Activated CD4-positive, alpha-beta memory T cell treated with anti-CD3 and anti-CD28 coated beads, Interleukin-2, amount 10 ng/mL, durations not matched to agents 7 days and 5 days (primary cell): ENCODE data around the gene PLEKHG2. TPM values are rescaled to one million over a fixed set of nuclear protein-coding genes. Genes with fewer than 3 reads are reported as not detected.
A peak's percentile ranks its signal among the peaks of the same experiment; 100 is the strongest.
"Not testable (repeated sequence)": the region's sequence is repeated elsewhere in the genome, so short reads cannot be mapped to it uniquely, and the experiment has no call there.

ENCODE experiments used
- CTCF ChIA-PET: fragments of 350-600 bp; sonication (Branson Sonifier 250); formaldehyde crosslinking; loops from one replicate; lab custom pipeline; 2021; ENCODE audit warnings: antibody characterized with exemption, inconsistent platforms; lab: Charles Lee
- POLR2A ChIA-PET: fragments of 350-600 bp; sonication (Branson Sonifier 250); formaldehyde crosslinking; loops from one replicate; lab custom pipeline; 2021; ENCODE audit warnings: antibody characterized with exemption; lab: Charles Lee
- DNase-seq: peaks from one replicate; pipeline ENCODE4 v3.0.0-alpha.2; 2020
- H3K27ac Mint-ChIP-seq: one replicate; pipeline ENCODE4 v1.8.0; 2021; ENCODE audit warnings: mild to moderate bottlenecking, mixed read lengths
- H3K27me3 Mint-ChIP-seq: one replicate; pipeline ENCODE4 v1.8.0; 2021; ENCODE audit warnings: mixed read lengths
- H3K36me3 Mint-ChIP-seq: one replicate; pipeline ENCODE4 v1.8.0; 2021; ENCODE audit warnings: low read depth, mixed read lengths
- H3K4me1 Mint-ChIP-seq: one replicate; pipeline ENCODE4 v1.8.0; 2021; ENCODE audit warnings: mixed read lengths
- H3K4me3 Mint-ChIP-seq: one replicate; pipeline ENCODE4 v1.8.0; 2021; ENCODE audit warnings: mild to moderate bottlenecking, mixed read lengths
- H3K9me3 Mint-ChIP-seq: one replicate; pipeline ENCODE4 v1.8.0; 2021; ENCODE audit warnings: mixed read lengths
- total RNA-seq, 2 experiments: library from RNA; stranded (reverse); gene quantifications; one replicate each; pipeline ENCODE4 v1.2.3, GENCODE V29; 2021

Gene PLEKHG2
- 10 to 100 TPM; 82.4 to 93.0 TPM for total RNA-seq

GRCh38 chr19:39412100-39412866, at the start of gene PLEKHG2:
Gene PLEKHG2, plus strand, starts transcription at chr19:39412669. Its CDS starts 1,418 bp downstream, at chr19:39414087.
- H3K27ac Mint-ChIP-seq: peak within 1 kb of the TSS; percentile 96
- POLR2A ChIA-PET: interaction anchor here (1.0 to 2.4 kb wide), 12 partner anchors 8 to 290 kb away, joined by 3 to 175 read pairs (median 10); partner anchors contain the start of genes GMFG, MED29, PAF1 and RPS16
- H3K4me3 Mint-ChIP-seq: peak within 1 kb of the TSS; percentile 89
- H3K36me3 Mint-ChIP-seq: peaks cover 55% of the 10 kb centered on the region
- CTCF ChIA-PET: interaction anchor here (0.6 to 2.3 kb wide), 13 partner anchors 11 to 200 kb away, joined by 3 to 113 read pairs (median 9); partner anchors contain the start of genes GMFG, MED29, PAF1 and RPS16
- DNase-seq: peak; percentile 98
- peaks cover 39% of the 10 kb centered on the region for H3K4me1 Mint-ChIP-seq
- H3K27me3 Mint-ChIP-seq: peaks cover 2% of the 10 kb centered on the region
- H3K9me3 Mint-ChIP-seq: no peaks in the 10 kb centered on the region

- CTCF ChIA-PET: no interaction called here
- no peak for DNase-seq
- H3K4me3 Mint-ChIP-seq: no peak overlapping the region
- H3K36me3 Mint-ChIP-seq: peaks cover 39% of the 10 kb centered on the region
- H3K27ac Mint-ChIP-seq: no peak overlapping the region
- POLR2A ChIA-PET: interaction anchor here (0.8 to 1.4 kb wide), 3 partner anchors 27 to 29 kb away, joined by 3 to 4 read pairs (median 3); partner anchors contain the start of genes GMFG, MED29 and PAF1
- H3K4me1 Mint-ChIP-seq: no peaks in the 10 kb centered on the region
- H3K9me3 Mint-ChIP-seq: no peaks in the 10 kb centered on the region
- no peaks in the 10 kb centered on the region for H3K27me3 Mint-ChIP-seq
Observed at GRCh38 chr19:39362682-39363657, 49.5 kb upstream of the PLEKHG2 start.

GRCh38 chr19:39363901-39364457, 48.5 kb upstream of the PLEKHG2 start:
- no peaks in the 10 kb centered on the region for H3K27me3 Mint-ChIP-seq
- no peak overlapping the region for H3K27ac Mint-ChIP-seq
- no peak for DNase-seq
- POLR2A ChIA-PET: no interaction called here
- H3K4me1 Mint-ChIP-seq: no peaks in the 10 kb centered on the region
- no peaks in the 10 kb centered on the region for H3K9me3 Mint-ChIP-seq
- peaks cover 37% of the 10 kb centered on the region for H3K36me3 Mint-ChIP-seq
- CTCF ChIA-PET: no interaction called here
- no peak overlapping the region for H3K4me3 Mint-ChIP-seq

GRCh38 chr19:39365531-39365930, 46.9 kb upstream of the PLEKHG2 start:
- Mint-ChIP-seq H3K4me1 (no peaks in the 10 kb centered on the region), H3K27ac (no peak overlapping the region), H3K4me3 (no peak overlapping the region), H3K36me3 (peaks cover 33% of the 10 kb centered on the region), H3K9me3 (no peaks in the 10 kb centered on the region), H3K27me3 (no peaks in the 10 kb centered on the region)
- CTCF ChIA-PET: interaction anchor here (1.0 kb wide), 1 partner anchor 9 kb away, joined by 3 read pairs; no protein-coding TSS in a partner anchor
- no peak for DNase-seq
- POLR2A ChIA-PET: no interaction called here

GRCh38 chr19:39369200-39369599, 43.3 kb upstream of the PLEKHG2 start:
- CTCF ChIA-PET: interaction anchor here (0.5 kb wide), 1 partner anchor 1016 kb away, joined by 4 read pairs; no protein-coding TSS in a partner anchor
- H3K27me3 Mint-ChIP-seq: no peaks in the 10 kb centered on the region
- no peak overlapping the region for H3K27ac Mint-ChIP-seq

GRCh38 chr19:39370735-39371134, 41.7 kb upstream of the PLEKHG2 start:
- CTCF ChIA-PET: interaction anchor here (1.3 kb wide), 1 partner anchor 43 kb away, joined by 5 read pairs; no protein-coding TSS in a partner anchor
- POLR2A ChIA-PET: interaction anchor here (1.5 kb wide), 1 partner anchor 28 kb away, joined by 3 read pairs; no protein-coding TSS in a partner anchor
- H3K9me3 Mint-ChIP-seq: no peaks in the 10 kb centered on the region
- no peaks in the 10 kb centered on the region for H3K27me3 Mint-ChIP-seq
- no peak for DNase-seq
- H3K4me3 Mint-ChIP-seq: no peak overlapping the region
- H3K27ac Mint-ChIP-seq: no peak overlapping the region
- H3K4me1 Mint-ChIP-seq: no peaks in the 10 kb centered on the region
- H3K36me3 Mint-ChIP-seq: peaks cover 32% of the 10 kb centered on the region

More at GRCh38 chr19:39369200-39369599, 43.3 kb upstream of the PLEKHG2 start:
- no peaks in the 10 kb centered on the region for H3K9me3 Mint-ChIP-seq
- no peaks in the 10 kb centered on the region for H3K4me1 Mint-ChIP-seq
- peaks cover 33% of the 10 kb centered on the region for H3K36me3 Mint-ChIP-seq
- DNase-seq: no peak
- no peak overlapping the region for H3K4me3 Mint-ChIP-seq
- POLR2A ChIA-PET: no interaction called here

GRCh38 chr19:39372047-39372802, 40.2 kb upstream of the PLEKHG2 start:
- no peak overlapping the region for H3K4me3 Mint-ChIP-seq
- no peaks in the 10 kb centered on the region for H3K4me1 Mint-ChIP-seq
- no peak for DNase-seq
- H3K27me3 Mint-ChIP-seq: no peaks in the 10 kb centered on the region
- peaks cover 38% of the 10 kb centered on the region for H3K36me3 Mint-ChIP-seq
- CTCF ChIA-PET: no interaction called here
- POLR2A ChIA-PET: no interaction called here
- H3K27ac Mint-ChIP-seq: no peak overlapping the region
- no peaks in the 10 kb centered on the region for H3K9me3 Mint-ChIP-seq

- H3K27ac Mint-ChIP-seq: no peak overlapping the region
- H3K27me3 Mint-ChIP-seq: no peaks in the 10 kb centered on the region
- no peaks in the 10 kb centered on the region for H3K9me3 Mint-ChIP-seq
- H3K36me3 Mint-ChIP-seq: peaks cover 44% of the 10 kb centered on the region
- ChIA-PET POLR2A (no interaction called here), CTCF (no interaction called here)
- H3K4me3 Mint-ChIP-seq: no peak overlapping the region
- no peaks in the 10 kb centered on the region for H3K4me1 Mint-ChIP-seq
- no peak for DNase-seq
Observed at GRCh38 chr19:39372941-39373340, 39.5 kb upstream of the PLEKHG2 start.

GRCh38 chr19:39375929-39376328, 36.5 kb upstream of the PLEKHG2 start:
- CTCF ChIA-PET: interaction anchor here (0.6 kb wide), 1 partner anchor 33 kb away, joined by 5 read pairs; no protein-coding TSS in a partner anchor
- no peaks in the 10 kb centered on the region for H3K27me3 Mint-ChIP-seq
- no peaks in the 10 kb centered on the region for H3K9me3 Mint-ChIP-seq
- no peak for DNase-seq
- H3K4me3 Mint-ChIP-seq: no peak overlapping the region
- no peaks in the 10 kb centered on the region for H3K4me1 Mint-ChIP-seq
- H3K36me3 Mint-ChIP-seq: peaks cover 40% of the 10 kb centered on the region
- POLR2A ChIA-PET: interaction anchor here (1.0 kb wide), 1 partner anchor 15 kb away, joined by 3 read pairs; the partner anchor contains the start of genes MED29 and PAF1
- no peak overlapping the region for H3K27ac Mint-ChIP-seq

GRCh38 chr19:39377373-39378362, 34.8 kb upstream of the PLEKHG2 start:
- DNase-seq: no peak
- H3K36me3 Mint-ChIP-seq: peaks cover 49% of the 10 kb centered on the region
- H3K4me3 Mint-ChIP-seq: no peak overlapping the region
- CTCF ChIA-PET: interaction anchor here (0.5 to 1.1 kb wide), 2 partner anchors 12 to 19 kb away, joined by 3 read pairs; no protein-coding TSS in a partner anchor
- POLR2A ChIA-PET: interaction anchor here (0.7 kb wide), 1 partner anchor 24 kb away, joined by 3 read pairs; no protein-coding TSS in a partner anchor
- H3K9me3 Mint-ChIP-seq: no peaks in the 10 kb centered on the region
- no peak overlapping the region for H3K27ac Mint-ChIP-seq
- no peaks in the 10 kb centered on the region for H3K4me1 Mint-ChIP-seq
- H3K27me3 Mint-ChIP-seq: no peaks in the 10 kb centered on the region

- H3K27me3 Mint-ChIP-seq, CTCF ChIA-PET, H3K4me3 Mint-ChIP-seq, H3K9me3 Mint-ChIP-seq, H3K4me1 Mint-ChIP-seq, DNase-seq, H3K27ac Mint-ChIP-seq: not testable (repeated sequence)
- peaks cover 56% of the 10 kb centered on the region for H3K36me3 Mint-ChIP-seq
- POLR2A ChIA-PET: interaction anchor here (0.6 kb wide), 1 partner anchor 181 kb away, joined by 3 read pairs; no protein-coding TSS in a partner anchor
Observed at GRCh38 chr19:39379366-39379765, 33.1 kb upstream of the PLEKHG2 start.
